K562 (cell line): ENCODE data around the gene HAVCR1. TPM values are rescaled to one million over a fixed set of nuclear protein-coding genes. Genes with fewer than 3 reads are reported as not detected.

Experiments
- ATAC-seq: fragments of 200-7000 bp; cut with Tn5 transposase; 3 replicates; pipeline ENCODE4 v1.9.1; 2020; ENCODE audit warnings: moderate library complexity
- Bru-seq: library from RNA; stranded (reverse); fragments of 400-500 nt; gene quantifications from one replicate; lab custom pipeline; 2021; lab: Mats Ljungman, UMichigan
- BruChase-seq, 2 experiments: library from RNA; stranded (reverse); fragments of 400-500 nt; gene quantifications; one replicate each; lab custom pipeline; 2021; lab: Mats Ljungman, UMichigan
- BruUV-seq: library from RNA; stranded (reverse); fragments of 400-500 nt; replicated peaks from 2 replicates; lab custom pipeline; 2021; lab: Mats Ljungman, UMichigan
- CTCF ChIA-PET: fragments of 300-600 bp; formaldehyde crosslinking; extraction: SDS; loops from one replicate; lab custom pipeline; 2021; ENCODE audit warnings: low intra/inter-chr PET ratio; lab: Yijun Ruan, JAX
- POLR2A ChIA-PET: fragments of 300-600, 350-650 bp; sonication (Branson Sonifier 250); formaldehyde crosslinking; extraction: SDS; loops from one replicate; lab custom pipeline; 2021; ENCODE audit warnings: antibody characterized with exemption, inconsistent platforms; lab: Yijun Ruan, JAX
- DNase-seq, 4 experiments: peaks; one replicate each; pipeline versions ENCODE4 v3.0.0 to v3.0.0-alpha.2; 2011 to 2018; ENCODE audit warnings: low spot score in 3 of 4, mixed read lengths in 3 of 4; ENCODE audit errors: extremely low read depth in 1 of 4
- FAIRE-seq: peaks from 2 replicates; lab custom pipeline; 2011; peaks lifted over from hg19 to GRCh38; lab: Jason Lieb, UNC
- H2AFZ ChIP-seq: 2 replicates; pipeline ENCODE4 v1.6.0; 2011; ENCODE audit warnings: low read depth, low read length, control low read depth, inconsistent platforms
- H3K27ac ChIP-seq: fragments of 200-600 bp; 3 replicates; pipeline ENCODE4 v1.8.0; 2011; ENCODE audit warnings: low read depth, mild to moderate bottlenecking, control low read depth, inconsistent platforms, low read length, moderate library complexity, mixed read lengths; ENCODE audit errors: extremely low read depth
- H3K27me3 ChIP-seq, 2 experiments: fragments of 300-600 bp in 1 of 2; 2 replicates in 1 of 2; 3 replicates in 1 of 2; pipeline versions ENCODE4 v1.6.0 to v1.8.0; 2011; ENCODE audit warnings: inconsistent platforms in 2 of 2, low read length in 2 of 2, mild to moderate bottlenecking in 1 of 2, mixed read lengths in 1 of 2, moderate library complexity in 1 of 2; ENCODE audit not compliant: control insufficient read depth in 2 of 2, insufficient read depth in 2 of 2
- H3K36me3 ChIP-seq: fragments of 300-600 bp; 3 replicates; pipeline ENCODE4 v1.8.0; 2011; ENCODE audit warnings: mild to moderate bottlenecking, low read length, inconsistent platforms; ENCODE audit not compliant: control insufficient read depth, insufficient read depth
- H3K4me1 ChIP-seq, 2 experiments: fragments of 200-600 bp in 1 of 2; replicated peaks in 1 of 2; 2 replicates in 1 of 2; 3 replicates in 1 of 2; pipeline versions ENCODE4 v1.5.1 to v1.8.0; 2011; ENCODE audit warnings: inconsistent platforms in 2 of 2, low read length in 2 of 2, mild to moderate bottlenecking in 1 of 2, mixed read lengths in 1 of 2, moderate library complexity in 1 of 2; ENCODE audit not compliant: control insufficient read depth in 2 of 2, insufficient read depth in 2 of 2
- H3K4me2 ChIP-seq: 2 replicates; pipeline ENCODE4 v1.6.1; 2011; ENCODE audit warnings: low read length, control low read depth, inconsistent platforms, mixed read lengths; ENCODE audit not compliant: insufficient read depth
- H3K4me3 ChIP-seq: fragments of 200-600 bp; sonication (generic), shearing (Covaris generic); 2 replicates; pipeline ENCODE4 v1.5.1; 2016; ENCODE audit warnings: control low read depth, inconsistent platforms
- H3K79me2 ChIP-seq: fragments of 200-600 bp; 3 replicates; pipeline ENCODE4 v1.8.0; 2011; ENCODE audit warnings: low read length, inconsistent platforms; ENCODE audit not compliant: control insufficient read depth, insufficient read depth
- H3K9ac ChIP-seq, 2 experiments: 2 replicates each; pipeline versions ENCODE4 v1.6.0 to v1.6.1; 2011; ENCODE audit warnings: low read depth in 2 of 2, low read length in 2 of 2, control low read depth in 1 of 2, inconsistent platforms in 1 of 2, mild to moderate bottlenecking in 1 of 2, mixed read lengths in 1 of 2; ENCODE audit not compliant: insufficient read depth in 1 of 2
- H3K9me1 ChIP-seq: one replicate; pipeline ENCODE4 v1.6.0; 2011; ENCODE audit warnings: inconsistent platforms, mild to moderate bottlenecking, low read length, moderate library complexity; ENCODE audit not compliant: control insufficient read depth, insufficient read depth
- H3K9me3 ChIP-seq: replicated peaks from 2 replicates; pipeline ENCODE4 v1.5.1; 2011; ENCODE audit warnings: low read depth, low read length, inconsistent platforms; ENCODE audit not compliant: control insufficient read depth, insufficient read depth
- H4K20me1 ChIP-seq: replicated peaks from 2 replicates; pipeline ENCODE4 v1.6.1; 2011; ENCODE audit warnings: low read length, inconsistent platforms, mixed read lengths; ENCODE audit not compliant: control insufficient read depth, insufficient read depth
- AFF1 ChIP-seq, 2 experiments: fragments of 450-650 bp; IDR thresholded peaks; 2 replicates each; pipeline ENCODE4 v1.6.1; 2018; ENCODE audit warnings: mild to moderate bottlenecking in 2 of 2, low read depth in 1 of 2; ENCODE audit not compliant: partially characterized antibody in 2 of 2
- BRF2 ChIP-seq: IDR thresholded peaks from 3 replicates; pipeline ENCODE4 v1.6.1; 2011; ENCODE audit warnings: borderline replicate concordance, mild to moderate bottlenecking; ENCODE audit not compliant: insufficient read length, insufficient read depth
- CHD2 ChIP-seq: IDR thresholded peaks from 2 replicates; pipeline ENCODE4 v1.6.1; 2011; ENCODE audit warnings: low read depth, low read length
- ELF4 ChIP-seq: fragments of 450-650 bp; formaldehyde crosslinking; IDR thresholded peaks from 2 replicates; pipeline ENCODE4 v1.4.0; 2022; ENCODE audit warnings: missing genetic modification characterization
- ESRRA ChIP-seq: fragments of 450-650 bp; IDR thresholded peaks from 2 replicates; pipeline ENCODE4 v1.6.1; 2014; ENCODE audit warnings: low read depth, mild to moderate bottlenecking, moderate library complexity, borderline replicate concordance
- MEIS2 ChIP-seq: fragments of 450-650 bp; IDR thresholded peaks from 2 replicates; pipeline ENCODE4 v1.6.1; 2014; ENCODE audit warnings: mild to moderate bottlenecking; ENCODE audit not compliant: partially characterized antibody
- RBM17 ChIP-seq: fragments of 200-400 bp; formaldehyde crosslinking; IDR thresholded peaks from 2 replicates; pipeline ENCODE4 v1.6.1; 2017; ENCODE audit warnings: low read depth, mild to moderate bottlenecking, low read length, borderline replicate concordance
- SFPQ ChIP-seq: fragments of 200-400 bp; formaldehyde crosslinking; IDR thresholded peaks from 2 replicates; pipeline ENCODE4 v1.6.1; 2017; ENCODE audit warnings: mild to moderate bottlenecking, low read depth, low read length, moderate library complexity
- ZNF23 ChIP-seq: fragments of 250-450 bp; sonication (Bioruptor Pico); IDR thresholded peaks from 2 replicates; pipeline ENCODE4 v1.4.0; 2020; ENCODE audit warnings: mild to moderate bottlenecking
- WGBS: fragments of 100-300 bp; shearing (Covaris generic); methylation state at CpG from one replicate; pipeline ENCODE4 v1.1.6; 2016; ENCODE audit warnings: low coverage, mixed read lengths; ENCODE audit not compliant: insufficient coverage; ENCODE audit errors: missing lambda C conversion rate; 5-methylcytosine and 5-hydroxymethylcytosine counted together
- in situ Hi-C: fragments of 300-500 bp; cut with MboI; formaldehyde crosslinking; loops from 4 replicates; pipeline ENCODE4 v1.15.0; 2018; ENCODE audit warnings: inconsistent platforms, mixed read lengths
- intact Hi-C: fragments of 100-400 bp; cut with micrococcal nuclease; formaldehyde crosslinking; loops from 2 replicates; pipeline ENCODE4 v1.14.2; 2022
- long read RNA-seq, 3 experiments: library from polyadenylated mRNA in 2 of 3; library from RNA in 1 of 3; unstranded in 2 of 3; stranded (forward) in 1 of 3; transcript quantifications; one replicate each; pipeline ENCODE4 v2.0.0, GENCODE V29; 2019 to 2022
- polyA minus RNA-seq, 3 experiments: library from RNA; depleted of rRNA, polyadenylated mRNA; stranded (reverse); fragments of >200 nt; gene quantifications; 2 replicates each; pipeline ENCODE4 v1.2.3, GENCODE V29; 2011
- polyA plus RNA-seq, 8 experiments: library from polyadenylated mRNA; depleted of rRNA in 4 of 8; stranded (reverse) in 5 of 8; unstranded in 3 of 8; fragments of >200 nt; fragmentation: Nextera tagmentation in 2 of 8; fragmentation: Illumina TruSeq in 1 of 8; extraction: Ambion mirVana in 2 of 8; extraction: Trizol in 1 of 8; gene quantifications; 2 replicates each; pipeline versions ENCODE4 v1.2.1 to v1.2.3, GENCODE V29; 2011 to 2014; ENCODE audit warnings: inconsistent platforms in 1 of 8, missing spikeins in 1 of 8
- total RNA-seq, 7 experiments: library from RNA; depleted of rRNA in 6 of 7; stranded (reverse); fragments of >200 nt in 6 of 7; fragmentation: Illumina TruSeq in 2 of 7; extraction: Trizol in 2 of 7; gene quantifications; 2 replicates each; pipeline versions ENCODE4 v1.2.1 to v1.2.3, GENCODE V29; 2011 to 2021; ENCODE audit warnings: low replicate concordance in 1 of 7

Gene HAVCR1
- 0.56 and 0.90 TPM in 2 replicates for total RNA-seq (2011; cell fraction: chromatin; rRNA removed; ENCODE audit: low replicate concordance)
- total RNA-seq (2011; cell fraction: nucleolus; rRNA removed) = 0.33 and 0.66 TPM in 2 replicates
- total RNA-seq (2011; cell fraction: nucleoplasm; rRNA removed) = 0.61 and 0.73 TPM in 2 replicates
- total RNA-seq (2014; rRNA removed) (not detected in 2 replicates), total RNA-seq (2014; rRNA removed; fragmentation: Illumina TruSeq; extraction: Trizol) (not detected in 2 replicates), total RNA-seq (2015; rRNA removed; fragmentation: Illumina TruSeq; extraction: Trizol) (not detected in 2 replicates), total RNA-seq (2021) (not detected in 2 replicates), polyA plus RNA-seq (2011; rRNA removed) (0.04 and 0.20 TPM in 2 replicates), polyA plus RNA-seq (2014; fragmentation: Illumina TruSeq; extraction: Trizol) (not detected in 2 replicates), polyA plus RNA-seq (2014; fragmentation: Nextera tagmentation; extraction: Ambion mirVana) (not detected), polyA plus RNA-seq (2014; rRNA removed) (not detected in 2 replicates), polyA minus RNA-seq (2011; rRNA and poly(A)+ RNA removed) (0.33 and 0.39 TPM in 2 replicates), Bru-seq, nascent RNA (percentile 4 among the genes with signal in this experiment), BruChase-seq, experiment 1, labeled RNA remaining after a 2-hour chase (percentile 6 among the genes with signal in this experiment), BruChase-seq, experiment 2, labeled RNA remaining after a 6-hour chase (percentile 12 among the genes with signal in this experiment)
- not detected in 2 replicates for polyA plus RNA-seq (2011; cell fraction: cytosol; rRNA removed)
- 0.27 TPM in 1 of 2 replicates, not detected in the other for polyA plus RNA-seq (2011; cell fraction: nucleus; rRNA removed)
- polyA plus RNA-seq (2012) = not detected in 2 replicates
- polyA minus RNA-seq (2011; cell fraction: cytosol; rRNA and poly(A)+ RNA removed) = not detected in 2 replicates
- not detected in 2 replicates for polyA minus RNA-seq (2011; cell fraction: nucleus; rRNA and poly(A)+ RNA removed)
- long read RNA-seq, experiment 1 = 0 reads
- long read RNA-seq, experiment 2 = 0 reads
- long read RNA-seq, experiment 3 = 0 reads

GRCh38 chr5:157059093-157059539, at the start of gene HAVCR1:
HAVCR1 (minus strand) TSS chr5:157059116; CDS start chr5:157057943, 1,173 bp downstream.
- H3K4me3 ChIP-seq = no peak within 1 kb of the TSS
- ChIA-PET CTCF (no interaction called here), POLR2A (interaction anchor here (0.6 kb wide), 1 partner anchor 40 kb away, joined by 8 read pairs; no protein-coding TSS in a partner anchor)
- peak within 1 kb of the TSS; percentile 55 for H3K4me2 ChIP-seq
- FAIRE-seq = no peak
- no peak within 1 kb of the TSS for H3K27ac ChIP-seq
- no peaks in the 10 kb centered on the region for H3K9me3 ChIP-seq
- H3K4me1 ChIP-seq = no peaks in the 10 kb centered on the region
- ATAC-seq = no peak
- no peaks in the 10 kb centered on the region for H3K9me1 ChIP-seq
- H2AFZ ChIP-seq = no peak within 1 kb of the TSS
- in situ Hi-C loops (no loop called here), intact Hi-C loops (no loop called here)
- H3K9ac ChIP-seq = no peak within 1 kb of the TSS
- BruUV-seq = no TSS peak
- H3K79me2 ChIP-seq = no peaks in the 10 kb centered on the region
- H4K20me1 ChIP-seq = no peaks in the 10 kb centered on the region
- WGBS = 0% methylated on average over 8 of the region's 9 CpGs
- peaks cover 2 to 5% of the 10 kb centered on the region in 2 experiments; a peak in 2 of 5 replicates for H3K27me3 ChIP-seq
- no peak for DNase-seq
- H3K36me3 ChIP-seq = no peaks in the 10 kb centered on the region
- TF ChIP-seq CHD2 = no peak
- TF ChIP-seq SFPQ = no peak
- no peak for TF ChIP-seq RBM17
- TF ChIP-seq BRF2 = no peak
- TF ChIP-seq ELF4 (CRISPR knock-in tag) = no peak
- TF ChIP-seq MEIS2 = no peak
- TF ChIP-seq ZNF23 (CRISPR knock-in tag) = no peak
- no peak for TF ChIP-seq ESRRA
- TF ChIP-seq AFF1 (IDR thresholded peaks at IDR 0.05; ENCODE audit: low read depth in 1 of 2, partially characterized antibody in 2 of 2) = no peak
